GM23338 (cell line): ENCODE data around the gene ZNF778. TPM values are rescaled to one million over a fixed set of nuclear protein-coding genes. Genes with fewer than 3 reads are reported as not detected.

ENCODE experiments used
- ATAC-seq: fragments of 200-7000 bp; cut with Tn5 transposase; 3 replicates; pipeline ENCODE4 v1.9.1; 2020
- DNase-seq: peaks from one replicate; pipeline ENCODE4 v3.0.0-alpha.2; 2015; ENCODE audit warnings: low spot score
- H2AFZ ChIP-seq: fragments of 200-600 bp; sonication (generic); 2 replicates; pipeline ENCODE4 v1.8.0; 2016; ENCODE audit warnings: antibody characterized with exemption, mild to moderate bottlenecking, moderate library complexity
- H3F3A ChIP-seq: fragments of 200-600 bp; sonication (generic); replicated peaks from 2 replicates; pipeline ENCODE4 v1.8.0; 2017; ENCODE audit warnings: antibody characterized with exemption, mixed run types, low read depth
- H3K27ac ChIP-seq: fragments of 200-600 bp; sonication (generic); 2 replicates; pipeline ENCODE4 v1.6.1; 2016; ENCODE audit warnings: low read depth
- H3K27me3 ChIP-seq: fragments of 200-600 bp; sonication (generic); 2 replicates; pipeline ENCODE4 v1.8.0; 2016; ENCODE audit warnings: mild to moderate bottlenecking, mixed run types, moderate library complexity; ENCODE audit not compliant: insufficient read depth
- H3K36me3 ChIP-seq: fragments of 200-600 bp; sonication (generic); 2 replicates; pipeline ENCODE4 v1.8.0; 2016; ENCODE audit warnings: mild to moderate bottlenecking; ENCODE audit not compliant: insufficient read depth
- H3K4me1 ChIP-seq: fragments of 200-600 bp; sonication (generic); 2 replicates; pipeline ENCODE4 v1.8.0; 2016; ENCODE audit warnings: mild to moderate bottlenecking, moderate library complexity; ENCODE audit not compliant: insufficient read depth
- H3K4me2 ChIP-seq: fragments of 200-600 bp; sonication (generic); 2 replicates; pipeline ENCODE4 v1.7.1; 2017; ENCODE audit warnings: mixed run types
- H3K4me3 ChIP-seq: fragments of 200-600 bp; sonication (generic); 2 replicates; pipeline ENCODE4 v1.6.1; 2016; ENCODE audit warnings: mixed run types
- H3K79me2 ChIP-seq: fragments of 200-600 bp; sonication (generic); replicated peaks from 2 replicates; pipeline ENCODE4 v1.8.0; 2017; ENCODE audit warnings: mild to moderate bottlenecking; ENCODE audit not compliant: insufficient read depth
- H3K9me2 ChIP-seq: fragments of 200-600 bp; sonication (generic); 2 replicates; pipeline ENCODE4 v1.8.0; 2017; ENCODE audit not compliant: insufficient read depth
- H4K20me1 ChIP-seq: fragments of 200-600 bp; sonication (generic); replicated peaks from 2 replicates; pipeline ENCODE4 v1.8.0; 2017; ENCODE audit warnings: mild to moderate bottlenecking; ENCODE audit not compliant: insufficient read depth
- H3K27ac Mint-ChIP-seq: 2 replicates; pipeline ENCODE4 v1.8.0; 2020; ENCODE audit warnings: inconsistent platforms, mild to moderate bottlenecking, moderate library complexity, mixed read lengths
- H3K27me3 Mint-ChIP-seq: 3 replicates; pipeline ENCODE4 v1.8.0; 2022; ENCODE audit warnings: low read depth, mild to moderate bottlenecking, moderate library complexity, mixed read lengths, inconsistent platforms; ENCODE audit not compliant: insufficient read depth, poor library complexity
- H3K36me3 Mint-ChIP-seq: 3 replicates; pipeline ENCODE4 v1.8.0; 2021; ENCODE audit warnings: low read depth, mild to moderate bottlenecking, inconsistent platforms, moderate library complexity, mixed read lengths
- H3K4me1 Mint-ChIP-seq: 3 replicates; pipeline ENCODE4 v1.8.0; 2020; ENCODE audit warnings: mild to moderate bottlenecking, inconsistent platforms, mixed read lengths
- H3K4me3 Mint-ChIP-seq: 3 replicates; pipeline ENCODE4 v1.8.0; 2021; ENCODE audit warnings: moderate library complexity, mild to moderate bottlenecking, inconsistent platforms, mixed read lengths
- H3K9me3 Mint-ChIP-seq: 3 replicates; pipeline ENCODE4 v1.8.0; 2020; ENCODE audit warnings: moderate library complexity, mild to moderate bottlenecking, inconsistent platforms, mixed read lengths
- CREB1 ChIP-seq: fragments of 250-450 bp; sonication (Bioruptor Pico); IDR thresholded peaks from 2 replicates; pipeline ENCODE4 v1.5.0; 2020; ENCODE audit warnings: low read depth, mild to moderate bottlenecking, moderate library complexity
- JUNB ChIP-seq: IDR thresholded peaks from one replicate; pipeline ENCODE4 v1.6.1; 2016; ENCODE audit warnings: antibody characterized with exemption; ENCODE audit not compliant: unreplicated experiment
- POLR2AphosphoS5 ChIP-seq: IDR thresholded peaks from 2 replicates; pipeline ENCODE4 v1.6.1; 2016; ENCODE audit warnings: antibody characterized with exemption, low read depth
- ZNF114 ChIP-seq: fragments of 250-450 bp; sonication (Bioruptor Pico); IDR thresholded peaks from 2 replicates; pipeline ENCODE4 v1.5.0; 2020; ENCODE audit warnings: mild to moderate bottlenecking, moderate library complexity
- ZNF331 ChIP-seq: fragments of 250-450 bp; sonication (Bioruptor Pico); IDR thresholded peaks from 2 replicates; pipeline ENCODE4 v1.5.0; 2020; ENCODE audit warnings: low read depth, mild to moderate bottlenecking, moderate library complexity
- long read RNA-seq: library from polyadenylated mRNA; unstranded; transcript quantifications from one replicate; pipeline ENCODE4 v2.0.0, GENCODE V29; 2020; ENCODE audit not compliant: unreplicated experiment
- polyA plus RNA-seq: library from polyadenylated mRNA; unstranded; fragments of >200 nt; fragmentation: Nextera tagmentation; extraction: Ambion mirVana; gene quantifications from 2 replicates; pipeline ENCODE4 v1.2.1, GENCODE V29; 2016
- total RNA-seq: library from RNA; depleted of rRNA; stranded (reverse); fragments of >200 nt; shearing (Covaris generic); gene quantifications from 2 replicates; pipeline ENCODE4 v1.2.3, GENCODE V29; 2014; rRNA removed
- TF ChIP-seq, protein P1 (sequence below): IDR thresholded peaks from 2 replicates; pipeline ENCODE4 v1.6.1; 2016; ENCODE audit warnings: antibody characterized with exemption

Gene ZNF778
- total RNA-seq, result 18.1 and 43.4 TPM in 2 replicates
- 5.4 and 7.9 TPM in 2 replicates for polyA plus RNA-seq
- long read RNA-seq, partial matches to known transcripts, result 0 of 4 reads
- long read RNA-seq, other reads (novel, unspliced or antisense), result 4 of 4 reads

DNA sequence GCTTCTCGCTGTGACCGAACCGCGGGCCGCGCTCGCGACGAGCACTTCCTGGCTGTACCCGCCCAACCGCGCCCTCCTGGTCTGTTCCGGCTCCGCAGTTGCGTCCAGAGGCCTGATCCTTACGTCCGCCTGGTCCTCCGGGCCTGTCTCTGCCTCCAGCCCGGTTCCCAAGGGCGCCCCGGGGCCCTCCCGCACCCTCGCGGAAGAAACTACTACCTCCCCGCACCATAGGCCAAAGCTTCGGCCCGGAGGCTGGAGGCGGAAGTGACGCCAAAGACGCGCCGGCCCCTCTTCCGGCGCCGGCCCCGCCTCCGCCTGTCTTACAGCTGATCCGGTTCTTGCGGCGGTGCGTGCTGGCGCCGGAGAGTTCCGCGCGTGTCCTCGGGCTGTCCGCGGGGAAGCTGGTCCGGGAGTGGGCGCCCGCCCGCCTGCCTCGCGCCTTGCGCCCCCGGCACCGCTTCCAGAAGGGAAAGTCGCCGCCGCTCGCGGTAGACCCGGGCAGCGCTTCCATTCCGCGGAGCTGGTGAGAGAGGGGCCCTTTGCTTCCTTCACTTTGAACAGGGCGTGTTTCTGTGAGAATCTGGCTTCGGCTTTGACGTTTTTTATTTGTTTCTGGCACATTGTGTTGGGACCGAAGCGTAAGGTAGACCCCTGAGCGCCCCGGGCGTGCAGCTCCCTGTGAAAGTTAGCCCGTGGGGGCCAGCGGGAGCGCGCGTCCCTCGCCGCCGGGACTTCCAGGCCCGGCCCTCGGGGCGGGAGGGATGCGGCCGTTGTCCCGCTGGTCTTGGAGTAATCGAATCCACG, at the start of gene ZNF778:
TSS of gene ZNF778 (plus strand) at position 316 of the 804 bp plus-strand sequence. CDS start 3,425 bp downstream, outside the sequence.
- Histone ChIP-seq H3K4me1 (peaks cover 11% of the 10 kb centered on the region), H2AFZ (peak within 1 kb of the TSS; percentile 94), H3K4me3 (peak within 1 kb of the TSS; percentile 98), H3K9me2 (no peaks in the 10 kb centered on the region), H3K27me3 (no peaks in the 10 kb centered on the region), H3K79me2 (peaks cover 16% of the 10 kb centered on the region), H4K20me1 (peaks cover 3% of the 10 kb centered on the region; the same call in 1 of the 2 replicates), H3K4me2 (peak within 1 kb of the TSS; percentile 93), H3K27ac (peak within 1 kb of the TSS; percentile 91), H3F3A (peaks cover 6% of the 10 kb centered on the region; the same call in 1 of the 2 replicates), H3K36me3 (no peaks in the 10 kb centered on the region)
- peaks cover 4% of the 10 kb centered on the region; the same call in 2 of the 3 replicates for H3K4me1 Mint-ChIP-seq
- H3K27me3 Mint-ChIP-seq, result peaks cover 6% of the 10 kb centered on the region
- ATAC-seq (peak; percentile 91), DNase-seq (peak; percentile 91)
- peak within 1 kb of the TSS; percentile 85 for H3K4me3 Mint-ChIP-seq
- TF ChIP-seq ZNF331 (CRISPR knock-in tag) (no peak), CREB1 (CRISPR knock-in tag) (peak; percentile 93), POLR2AphosphoS5 (peak; percentile 85), ZNF114 (no peak), JUNB (no peak)
- TF ChIP-seq, protein P1, sequence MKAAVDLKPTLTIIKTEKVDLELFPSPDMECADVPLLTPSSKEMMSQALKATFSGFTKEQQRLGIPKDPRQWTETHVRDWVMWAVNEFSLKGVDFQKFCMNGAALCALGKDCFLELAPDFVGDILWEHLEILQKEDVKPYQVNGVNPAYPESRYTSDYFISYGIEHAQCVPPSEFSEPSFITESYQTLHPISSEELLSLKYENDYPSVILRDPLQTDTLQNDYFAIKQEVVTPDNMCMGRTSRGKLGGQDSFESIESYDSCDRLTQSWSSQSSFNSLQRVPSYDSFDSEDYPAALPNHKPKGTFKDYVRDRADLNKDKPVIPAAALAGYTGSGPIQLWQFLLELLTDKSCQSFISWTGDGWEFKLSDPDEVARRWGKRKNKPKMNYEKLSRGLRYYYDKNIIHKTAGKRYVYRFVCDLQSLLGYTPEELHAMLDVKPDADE, result peak; percentile 69
- H3K9me3 Mint-ChIP-seq, result no peaks in the 10 kb centered on the region
- peak within 1 kb of the TSS; percentile 67 for H3K27ac Mint-ChIP-seq
- H3K36me3 Mint-ChIP-seq, result peaks cover 9% of the 10 kb centered on the region

DNA sequence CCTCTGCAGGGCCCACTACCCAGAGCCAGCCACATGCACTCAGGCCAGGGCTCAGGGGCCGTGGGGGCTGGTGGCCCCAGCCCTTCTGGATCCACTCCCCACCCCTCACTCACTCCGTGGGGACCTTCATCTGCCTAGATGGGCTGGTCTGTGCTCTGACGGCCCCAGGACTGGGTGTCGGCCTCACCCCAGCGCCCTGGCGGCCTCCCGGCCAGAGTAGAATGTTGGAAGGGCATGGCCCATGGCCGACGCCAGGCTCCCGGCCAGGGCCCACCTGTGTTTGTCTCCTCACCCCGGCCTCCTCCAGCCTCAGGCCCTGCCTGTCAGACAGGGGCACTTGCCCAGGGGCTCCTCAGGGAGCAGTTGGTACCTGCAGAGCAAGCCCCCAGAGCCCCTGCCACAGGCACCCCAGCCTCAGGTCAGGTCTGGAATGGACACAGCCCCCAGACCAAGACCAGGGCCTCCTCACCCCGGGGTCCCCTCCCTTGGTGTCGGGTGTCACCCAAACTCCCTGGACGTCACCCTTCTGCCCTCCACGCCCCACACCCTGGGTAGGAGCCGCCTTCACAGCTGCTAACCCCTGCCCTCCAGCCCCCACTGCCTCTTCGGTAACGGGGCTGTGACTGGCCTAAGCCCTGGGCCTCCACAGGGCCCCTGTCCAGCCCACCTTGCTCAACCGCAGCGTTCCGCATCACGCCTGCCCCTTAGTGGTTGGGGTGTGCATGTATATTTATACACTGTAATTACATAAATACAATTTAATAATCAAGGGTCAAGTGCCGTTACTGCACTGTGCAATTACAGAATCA, 48.9 kb upstream of the ZNF778 start:
- TF ChIP-seq, protein P1, result no peak
- TF ChIP-seq ZNF114, result no peak
- Histone ChIP-seq H3K27ac (no peak overlapping the region), H4K20me1 (no peaks in the 10 kb centered on the region), H3K36me3 (no peaks in the 10 kb centered on the region), H3K4me3 (no peak overlapping the region), H3K27me3 (no peaks in the 10 kb centered on the region), H3K4me2 (no peak overlapping the region), H3F3A (no peaks in the 10 kb centered on the region), H3K79me2 (no peaks in the 10 kb centered on the region), H3K4me1 (peaks cover 10% of the 10 kb centered on the region), H2AFZ (no peak overlapping the region), H3K9me2 (no peaks in the 10 kb centered on the region)
- no peaks in the 10 kb centered on the region for H3K36me3 Mint-ChIP-seq
- no peak overlapping the region for H3K27ac Mint-ChIP-seq
- no peak overlapping the region; the same call in 2 of the 3 replicates for H3K4me3 Mint-ChIP-seq
- peaks cover 13% of the 10 kb centered on the region for H3K4me1 Mint-ChIP-seq
- no peak for DNase-seq
- no peaks in the 10 kb centered on the region for H3K9me3 Mint-ChIP-seq
- ATAC-seq, result no peak
- peaks cover 8% of the 10 kb centered on the region for H3K27me3 Mint-ChIP-seq
